K562 (cell line): ENCODE data around the gene FMNL3. TPM values are rescaled to one million over a fixed set of nuclear protein-coding genes. Genes with fewer than 3 reads are reported as not detected.

Source experiments
- CUX1 ChIP-seq: fragments of 200-800 bp; sonication (Bioruptor generic); IDR thresholded peaks from 2 replicates; pipeline ENCODE4 v1.6.1; 2016; ENCODE audit warnings: missing genetic modification characterization, missing compliant biosample characterization
- ELF1 ChIP-seq: fragments of 200-800 bp; sonication (Bioruptor generic); IDR thresholded peaks from 2 replicates; pipeline ENCODE4 v1.6.1; 2016; ENCODE audit warnings: missing genetic modification characterization, missing compliant biosample characterization
- FOXM1 ChIP-seq, 2 experiments: fragments of 450-650 bp in 1 of 2; sonication (generic) in 1 of 2; formaldehyde crosslinking in 1 of 2; IDR thresholded peaks; 2 replicates each; pipeline versions ENCODE4 v1.6.1 to v1.9.0; 2017 to 2022; ENCODE audit warnings: low read depth in 2 of 2, mild to moderate bottlenecking in 2 of 2, missing genetic modification reagents in 1 of 2, moderate library complexity in 1 of 2
- GABPB1 ChIP-seq: sonication (generic); formaldehyde crosslinking; IDR thresholded peaks from 2 replicates; pipeline ENCODE4 v1.8.0; 2022; ENCODE audit warnings: mild to moderate bottlenecking, missing genetic modification reagents
- HDAC1 ChIP-seq, 2 experiments: fragments of 450-650 bp; IDR thresholded peaks; 2 replicates each; pipeline ENCODE4 v1.6.1; 2016 to 2017; ENCODE audit warnings: inconsistent platforms in 1 of 2, mild to moderate bottlenecking in 1 of 2, moderate library complexity in 1 of 2
- HMGXB4 ChIP-seq: sonication (generic); formaldehyde crosslinking; IDR thresholded peaks from 2 replicates; pipeline ENCODE4 v1.8.1; 2023; ENCODE audit warnings: mild to moderate bottlenecking, missing genetic modification reagents
- JUN ChIP-seq, 2 experiments: sonication (generic) in 1 of 2; formaldehyde crosslinking in 1 of 2; IDR thresholded peaks; 2 replicates each; pipeline versions ENCODE4 v1.6.1 to v1.8.0; 2012 to 2022; ENCODE audit warnings: borderline replicate concordance in 2 of 2, mild to moderate bottlenecking in 2 of 2, improper control_type of control experiment in 1 of 2, low read depth in 1 of 2, low read length in 1 of 2, missing genetic modification reagents in 1 of 2
- MNT ChIP-seq, 2 experiments: fragments of 450-650 bp; conservative IDR thresholded peaks; 2 replicates each; pipeline ENCODE4 v1.6.1; 2017; ENCODE audit warnings: mild to moderate bottlenecking in 2 of 2, moderate library complexity in 2 of 2
- NFIC ChIP-seq: fragments of 450-650 bp; IDR thresholded peaks from 2 replicates; pipeline ENCODE4 v1.6.1; 2017; ENCODE audit warnings: mild to moderate bottlenecking, inconsistent platforms
- NKRF ChIP-seq: fragments of 450-650 bp; IDR thresholded peaks from 2 replicates; pipeline ENCODE4 v1.6.1; 2016; ENCODE audit warnings: borderline replicate concordance
- RBFOX2 ChIP-seq: fragments of 200-400 bp; formaldehyde crosslinking; IDR thresholded peaks from 2 replicates; pipeline ENCODE4 v1.6.1; 2017; ENCODE audit warnings: low read depth, mild to moderate bottlenecking, low read length, moderate library complexity
- TAF15 ChIP-seq: fragments of 200-400 bp; formaldehyde crosslinking; IDR thresholded peaks from 2 replicates; pipeline ENCODE4 v1.6.1; 2017; ENCODE audit warnings: mild to moderate bottlenecking, low read depth, low read length, moderate library complexity
- WHSC1 ChIP-seq: IDR thresholded peaks from one replicate; pipeline ENCODE4 v1.6.1; 2012; ENCODE audit warnings: low read length, control low read depth, inconsistent platforms
- ZNF76 ChIP-seq: fragments of 250-450 bp; sonication (Bioruptor Pico); IDR thresholded peaks from 2 replicates; pipeline ENCODE4 v1.4.0; 2020; ENCODE audit warnings: mild to moderate bottlenecking, moderate library complexity, borderline replicate concordance
- polyA plus RNA-seq, 8 experiments: library from polyadenylated mRNA; depleted of rRNA in 4 of 8; stranded (reverse) in 5 of 8; unstranded in 3 of 8; fragments of >200 nt; fragmentation: Nextera tagmentation in 2 of 8; fragmentation: Illumina TruSeq in 1 of 8; extraction: Ambion mirVana in 2 of 8; extraction: Trizol in 1 of 8; gene quantifications; 2 replicates each; pipeline versions ENCODE4 v1.2.1 to v1.2.3, GENCODE V29; 2011 to 2014; ENCODE audit warnings: inconsistent platforms in 1 of 8, missing spikeins in 1 of 8
- total RNA-seq, 7 experiments: library from RNA; depleted of rRNA in 6 of 7; stranded (reverse); fragments of >200 nt in 6 of 7; fragmentation: Illumina TruSeq in 2 of 7; extraction: Trizol in 2 of 7; gene quantifications; 2 replicates each; pipeline versions ENCODE4 v1.2.1 to v1.2.3, GENCODE V29; 2011 to 2021; ENCODE audit warnings: low replicate concordance in 1 of 7

The FMNL3 gene
- total and polyA plus RNA-seq, 9 of the 15 experiments (the other 6 are each of a cell fraction or from before 2014, with no cell fraction given), result 0.49 to 14.4 (median 6.8) TPM

- TF ChIP-seq RBFOX2 (peak; percentile 98), HMGXB4 (CRISPR knock-in tag) (0 out of 2 replicates have a peak, but pooled peaks have one; percentile 61), TAF15 (0 out of 2 replicates have a peak, but pooled peaks have one; percentile 41), FOXM1 (IDR thresholded peaks at IDR 0.05; ENCODE audit: low read depth) (no peak), FOXM1 (CRISPR knock-in tag; IDR thresholded peaks at IDR 0.05; ENCODE audit: low read depth) (no peak), WHSC1 (no peak), JUN (IDR thresholded peaks at IDR 0.05; ENCODE audit: borderline replicate concordance, low read depth, low read length) (peak; percentile 15; the same call in 1 of the 2 replicates), JUN (CRISPR knock-in tag; IDR thresholded peaks at IDR 0.05; ENCODE audit: borderline replicate concordance) (peak; percentile 39; the same call in 1 of the 2 replicates), MNT (conservative IDR thresholded peaks at IDR 0.05) (peak; percentile 52 to 62; a peak in 2 of 4 replicates), NFIC (peak; percentile 58), GABPB1 (peak; percentile 13; the same call in 1 of the 2 replicates), HDAC1 (IDR thresholded peaks at IDR 0.05) (peak in 1 of 2 experiments; percentile 26; a peak in 2 of 4 replicates), ZNF76 (no peak), NKRF (peak; percentile 22; the same call in 1 of the 2 replicates), ELF1 (tag) (peak; percentile 37; the same call in 1 of the 2 replicates), CUX1 (CRISPR knock-in tag) (no peak)
Measured at GRCh38 chr12:49741882-49742620, 34.8 kb upstream of the FMNL3 start (continued).
